SH-SY5Y (cell line): ENCODE measurements around the gene RPL27.

Experiments used
- GATA2 ChIP-seq: IDR thresholded peaks from 2 replicates; pipeline ENCODE4 v1.6.1; 2011; ENCODE audit warnings: mild to moderate bottlenecking, low read depth, low read length
- GATA3 ChIP-seq: IDR thresholded peaks from 2 replicates; pipeline ENCODE4 v1.6.1; 2011; ENCODE audit warnings: low read depth, mild to moderate bottlenecking, low read length, moderate library complexity

DNA sequence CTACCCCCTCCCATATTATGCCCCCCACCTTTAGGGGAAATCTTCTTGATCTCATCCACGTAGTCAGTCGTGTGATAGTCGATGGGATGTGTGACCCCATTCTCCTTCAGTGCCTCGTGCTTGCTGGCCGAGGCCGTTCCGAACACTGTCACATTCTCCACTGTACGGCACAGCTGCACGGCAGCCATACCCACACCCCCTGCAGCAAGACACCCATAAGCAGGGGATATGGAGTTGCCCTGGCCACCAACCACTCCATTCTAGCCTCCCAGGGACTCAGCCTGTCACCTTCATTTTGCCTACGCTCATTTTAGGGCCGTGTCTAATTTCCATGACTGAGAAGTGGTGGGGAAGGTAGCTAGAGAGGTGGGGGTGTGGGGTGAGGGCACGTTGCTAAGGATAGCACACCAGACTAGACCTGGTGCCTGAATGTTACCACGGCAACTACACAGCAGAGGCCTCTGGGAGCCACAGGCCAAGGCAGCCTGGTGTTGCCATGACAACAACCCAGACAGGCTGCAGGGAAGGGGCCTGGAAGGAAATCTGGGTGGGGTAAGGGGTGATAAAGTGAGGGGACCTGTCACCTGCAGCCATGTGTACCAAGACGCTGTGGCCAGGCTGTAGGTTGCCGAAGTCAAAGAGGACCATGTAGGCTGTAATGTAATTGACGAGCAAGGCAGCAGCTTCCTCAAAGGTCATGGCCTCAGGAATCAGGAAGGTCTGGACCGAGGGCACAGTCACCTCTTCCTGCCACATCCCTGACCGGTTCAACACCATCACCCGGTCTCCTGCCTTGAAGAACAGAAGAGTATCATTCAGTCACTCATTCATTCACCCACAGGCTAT is 20.0 kb downstream of the RPL27 start:
- TF ChIP-seq GATA3 (no peak), GATA2 (no peak)
